IPS-NIHi11 (cell line): ENCODE data around the gene SYNDIG1L.

Experiments
- DNase-seq: peaks from one replicate; pipeline ENCODE4 v3.0.0; 2012; ENCODE audit warnings: mixed read lengths, low spot score

SYNDIG1L gene

GRCh38 chr14:74358176-74358829 lies 67.7 kb downstream of the SYNDIG1L start:
- no peak for DNase-seq

GRCh38 chr14:74357585-74357984 lies 68.4 kb downstream of the SYNDIG1L start:
- no peak for DNase-seq

- no peak for DNase-seq
Observed at GRCh38 chr14:74356892-74357575, 69.0 kb downstream of the SYNDIG1L start.
